Measurements from ENCODE around the gene THSD7A. TPM values are rescaled to one million over a fixed set of nuclear protein-coding genes. Genes with fewer than 3 reads are reported as not detected.

The THSD7A gene
- total and polyA plus RNA-seq, 2 of the 13 experiments (the other 11 are each of a cell fraction or from before 2014, with no cell fraction given) = 0.01 to 0.07 TPM

- intact Hi-C loops (cut with micrococcal nuclease; ENCODE audit: unreplicated experiment) (no loop called here), in situ Hi-C loops (cut with HindIII; ENCODE audit: extremely low pct_ligation_motif_present, low pct_unique_long_range_greater_than_20kb) (no loop called here)
- no peaks in the 10 kb centered on the region for H3K36me3 ChIP-seq (replicated peaks in 1 of 2; ENCODE audit: control insufficient read depth in 1 of 2, insufficient read depth in 2 of 2, low read length in 2 of 2)
- no peak for FAIRE-seq
- ChIA-PET CTCF (ENCODE audit: low intra/inter-chr PET ratio, low total read pairs) (no interaction called here), POLR2A (no interaction called here)
- no peak overlapping the region for H3K9ac ChIP-seq (ENCODE audit: insufficient read depth, low read depth, low read length)
- H2AFZ ChIP-seq (ENCODE audit: low read length) = no peak overlapping the region
- no peaks in the 10 kb centered on the region for H4K20me1 ChIP-seq (ENCODE audit: insufficient read depth, low read length)
- no peaks in the 10 kb centered on the region for H3K4me1 ChIP-seq (ENCODE audit: insufficient read depth, low read length)
- no peak overlapping the region for H3K4me2 ChIP-seq (ENCODE audit: low read depth, low read length)
- H3K4me3 ChIP-seq (replicated peaks in 1 of 3; ENCODE audit: insufficient read depth in 1 of 3, low read depth in 2 of 3, low read length in 3 of 3) = no peak overlapping the region
- no peak for DNase-seq (ENCODE audit: low spot score)
- no peaks in the 10 kb centered on the region for H3K9me3 ChIP-seq (ENCODE audit: low read length)
- ATAC-seq = no peak
- 19% methylated on average over 5 of the region's 5 CpGs for WGBS (ENCODE audit: low lambda C conversion rate)
- H3K79me2 ChIP-seq (ENCODE audit: insufficient read depth, low read length) = no peaks in the 10 kb centered on the region
- BruUV-seq (replicated peaks) = no TSS peak
- no peak overlapping the region for H3K27ac ChIP-seq (ENCODE audit: extremely low read length, insufficient read depth, low read length)
- H3K27me3 ChIP-seq (ENCODE audit: control insufficient read depth in 1 of 2, insufficient read depth in 2 of 2, low read length in 2 of 2) = no peaks in the 10 kb centered on the region
- TF ChIP-seq CBX5 (CRISPR knock-in tag; IDR thresholded peaks at IDR 0.05; ENCODE audit: borderline replicate concordance) (no peak), BATF2 (CRISPR knock-in tag; IDR thresholded peaks at IDR 0.05) (no peak), GZF1 (CRISPR knock-in tag; IDR thresholded peaks at IDR 0.05) (no peak), CC2D1A (CRISPR knock-in tag; IDR thresholded peaks at IDR 0.05) (no peak), ZNF460 (CRISPR knock-in tag; IDR thresholded peaks at IDR 0.05; ENCODE audit: borderline replicate concordance) (no peak), ZNF687 (CRISPR knock-in tag; IDR thresholded peaks at IDR 0.05) (no peak), RELA (CRISPR knock-in tag; IDR thresholded peaks at IDR 0.05) (no peak), THAP9 (CRISPR knock-in tag; IDR thresholded peaks at IDR 0.05; ENCODE audit: borderline replicate concordance) (no peak), FLYWCH1 (CRISPR knock-in tag; IDR thresholded peaks at IDR 0.05) (no peak), POLR2AphosphoS5 (IDR thresholded peaks at IDR 0.05; ENCODE audit: low read depth, low read length) (no peak)
- TF ChIP-seq, protein P1, sequence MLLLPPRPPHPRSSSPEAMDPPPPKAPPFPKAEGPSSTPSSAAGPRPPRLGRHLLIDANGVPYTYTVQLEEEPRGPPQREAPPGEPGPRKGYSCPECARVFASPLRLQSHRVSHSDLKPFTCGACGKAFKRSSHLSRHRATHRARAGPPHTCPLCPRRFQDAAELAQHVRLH (CRISPR knock-in tag; IDR thresholded peaks at IDR 0.05; ENCODE audit: borderline replicate concordance, low read depth) = no peak
- TF ChIP-seq, protein P2, sequence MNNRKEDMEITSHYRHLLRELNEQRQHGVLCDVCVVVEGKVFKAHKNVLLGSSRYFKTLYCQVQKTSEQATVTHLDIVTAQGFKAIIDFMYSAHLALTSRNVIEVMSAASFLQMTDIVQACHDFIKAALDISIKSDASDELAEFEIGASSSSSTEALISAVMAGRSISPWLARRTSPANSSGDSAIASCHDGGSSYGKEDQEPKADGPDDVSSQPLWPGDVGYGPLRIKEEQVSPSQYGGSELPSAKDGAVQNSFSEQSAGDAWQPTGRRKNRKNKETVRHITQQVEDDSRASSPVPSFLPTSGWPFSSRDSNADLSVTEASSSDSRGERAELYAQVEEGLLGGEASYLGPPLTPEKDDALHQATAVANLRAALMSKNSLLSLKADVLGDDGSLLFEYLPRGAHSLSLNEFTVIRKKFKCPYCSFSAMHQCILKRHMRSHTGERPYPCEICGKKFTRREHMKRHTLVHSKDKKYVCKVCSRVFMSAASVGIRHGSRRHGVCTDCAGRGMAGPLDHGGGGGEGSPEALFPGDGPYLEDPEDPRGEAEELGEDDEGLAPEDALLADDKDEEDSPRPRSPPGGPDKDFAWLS (CRISPR knock-in tag; IDR thresholded peaks at IDR 0.05; ENCODE audit: borderline replicate concordance) = no peak
Measured at GRCh38 chr7:11524476-11525397, 307.3 kb downstream of the THSD7A start.
